ENCODE results near the gene ITPR2. TPM values are rescaled to one million over a fixed set of nuclear protein-coding genes. Genes with fewer than 3 reads are reported as not detected.

The ITPR2 gene
- total RNA-seq, 1 donor from 2014 or later: 15.8 TPM

DNA sequence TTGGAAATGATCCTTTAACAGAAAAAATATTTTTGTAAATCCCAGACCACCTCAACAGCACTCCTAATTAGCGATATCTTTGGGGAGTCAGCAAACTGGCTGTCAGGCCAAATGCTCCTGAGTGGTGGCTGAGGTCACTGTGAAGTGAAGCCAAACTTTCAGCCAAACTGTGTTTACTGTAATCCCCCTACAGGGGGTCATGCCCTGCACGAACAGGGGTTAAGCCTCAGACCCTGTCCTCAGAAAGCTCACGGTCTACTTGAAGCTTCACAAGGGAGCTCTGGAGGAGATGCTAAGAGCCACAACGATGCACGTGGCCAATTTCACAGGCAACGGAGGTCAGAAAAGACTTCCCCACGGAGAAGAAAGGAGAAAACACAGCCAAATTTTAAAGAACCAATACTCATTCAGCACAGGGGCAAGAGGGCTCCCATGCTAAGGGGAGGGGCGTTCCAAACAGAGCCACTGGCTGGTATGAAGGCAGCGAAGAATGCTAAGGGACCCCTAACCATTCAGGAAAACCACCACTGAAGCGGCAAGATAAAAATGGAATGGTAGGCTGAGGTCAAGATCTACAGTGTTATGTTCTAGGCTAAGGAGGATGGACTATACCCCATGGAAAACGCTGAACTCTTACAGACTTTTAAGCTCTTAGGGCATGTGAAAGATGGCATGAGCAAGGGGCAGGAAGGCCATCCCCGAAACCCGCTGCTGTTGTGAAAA lies 105.4 kb downstream of the ITPR2 start:
- TF ChIP-seq, protein P1, sequence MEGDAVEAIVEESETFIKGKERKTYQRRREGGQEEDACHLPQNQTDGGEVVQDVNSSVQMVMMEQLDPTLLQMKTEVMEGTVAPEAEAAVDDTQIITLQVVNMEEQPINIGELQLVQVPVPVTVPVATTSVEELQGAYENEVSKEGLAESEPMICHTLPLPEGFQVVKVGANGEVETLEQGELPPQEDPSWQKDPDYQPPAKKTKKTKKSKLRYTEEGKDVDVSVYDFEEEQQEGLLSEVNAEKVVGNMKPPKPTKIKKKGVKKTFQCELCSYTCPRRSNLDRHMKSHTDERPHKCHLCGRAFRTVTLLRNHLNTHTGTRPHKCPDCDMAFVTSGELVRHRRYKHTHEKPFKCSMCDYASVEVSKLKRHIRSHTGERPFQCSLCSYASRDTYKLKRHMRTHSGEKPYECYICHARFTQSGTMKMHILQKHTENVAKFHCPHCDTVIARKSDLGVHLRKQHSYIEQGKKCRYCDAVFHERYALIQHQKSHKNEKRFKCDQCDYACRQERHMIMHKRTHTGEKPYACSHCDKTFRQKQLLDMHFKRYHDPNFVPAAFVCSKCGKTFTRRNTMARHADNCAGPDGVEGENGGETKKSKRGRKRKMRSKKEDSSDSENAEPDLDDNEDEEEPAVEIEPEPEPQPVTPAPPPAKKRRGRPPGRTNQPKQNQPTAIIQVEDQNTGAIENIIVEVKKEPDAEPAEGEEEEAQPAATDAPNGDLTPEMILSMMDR (IDR thresholded peaks at IDR 0.05; ENCODE audit: borderline replicate concordance): no peak
- H3K36me3 ChIP-seq: no peaks in the 10 kb centered on the region
- no peaks in the 10 kb centered on the region for H3K9me3 ChIP-seq (replicated peaks)
- H3K4me3 ChIP-seq: no peak overlapping the region
- no peaks in the 10 kb centered on the region for H3K27me3 ChIP-seq (ENCODE audit: low read depth)
- DNase-seq: no peak
- H3K27ac ChIP-seq (replicated peaks): no peak overlapping the region
- peaks cover 42% of the 10 kb centered on the region for H3K4me1 ChIP-seq
- intact Hi-C loops (cut with micrococcal nuclease): no loop called here

- Histone ChIP-seq H3K4me3 (no peak overlapping the region), H3K4me1 (peaks cover 42% of the 10 kb centered on the region), H3K36me3 (no peaks in the 10 kb centered on the region), H3K27me3 (ENCODE audit: low read depth) (no peaks in the 10 kb centered on the region), H3K9me3 (replicated peaks) (no peaks in the 10 kb centered on the region), H3K27ac (replicated peaks) (no peak overlapping the region)
- TF ChIP-seq, protein P1 (IDR thresholded peaks at IDR 0.05; ENCODE audit: borderline replicate concordance): no peak
- intact Hi-C loops (cut with micrococcal nuclease): no loop called here
- DNase-seq: no peak
Observed at GRCh38 chr12:26726956-26727355, 106.0 kb downstream of the ITPR2 start.

GRCh38 chr12:26725276-26725916 lies 107.6 kb downstream of the ITPR2 start:
- Histone ChIP-seq H3K9me3 (replicated peaks) (no peaks in the 10 kb centered on the region), H3K4me1 (peaks cover 37% of the 10 kb centered on the region), H3K27ac (replicated peaks) (no peak overlapping the region), H3K27me3 (ENCODE audit: low read depth) (no peaks in the 10 kb centered on the region), H3K36me3 (no peaks in the 10 kb centered on the region), H3K4me3 (no peak overlapping the region)
- no peak for DNase-seq
- TF ChIP-seq, protein P1 (IDR thresholded peaks at IDR 0.05; ENCODE audit: borderline replicate concordance): no peak
- intact Hi-C loops (cut with micrococcal nuclease): no loop called here

GRCh38 chr12:26724309-26724702 lies 108.7 kb downstream of the ITPR2 start:
- TF ChIP-seq, protein P1 (IDR thresholded peaks at IDR 0.05; ENCODE audit: borderline replicate concordance): no peak
- no peaks in the 10 kb centered on the region for H3K36me3 ChIP-seq
- no peaks in the 10 kb centered on the region for H3K27me3 ChIP-seq (ENCODE audit: low read depth)
- no peak for DNase-seq
- peaks cover 37% of the 10 kb centered on the region for H3K4me1 ChIP-seq
- no peaks in the 10 kb centered on the region for H3K9me3 ChIP-seq (replicated peaks)
- peak overlapping the region; percentile 41 for H3K27ac ChIP-seq (replicated peaks)
- no peak overlapping the region for H3K4me3 ChIP-seq
- intact Hi-C loops (cut with micrococcal nuclease): no loop called here

- H3K36me3 ChIP-seq: no peaks in the 10 kb centered on the region
- no peak overlapping the region for H3K4me3 ChIP-seq
Observed at GRCh38 chr12:26723379-26724308, 109.3 kb downstream of the ITPR2 start.

More at GRCh38 chr12:26723379-26724308, 109.3 kb downstream of the ITPR2 start:
- TF ChIP-seq, protein P1 (IDR thresholded peaks at IDR 0.05; ENCODE audit: borderline replicate concordance): no peak
- intact Hi-C loops (cut with micrococcal nuclease): no loop called here
- Histone ChIP-seq H3K9me3 (replicated peaks) (no peaks in the 10 kb centered on the region), H3K27me3 (ENCODE audit: low read depth) (no peaks in the 10 kb centered on the region), H3K27ac (replicated peaks) (peak overlapping the region; percentile 41), H3K4me1 (peaks cover 37% of the 10 kb centered on the region)
- no peak for DNase-seq
